HEK293 (cell line): Measurements from ENCODE around the gene FASLG.

ENCODE experiments used
- MZF1 ChIP-seq: fragments of 450-650 bp; formaldehyde crosslinking; IDR thresholded peaks from 2 replicates; pipeline ENCODE4 v1.5.1; 2017; ENCODE audit warnings: missing biosample characterization, missing genetic modification characterization, borderline replicate concordance
- TCF7L2 ChIP-seq: IDR thresholded peaks from 2 replicates; pipeline ENCODE4 v1.6.1; 2011; ENCODE audit warnings: low read depth, mild to moderate bottlenecking, inconsistent platforms, low read length, moderate library complexity, borderline replicate concordance
- ZNF2 ChIP-seq: fragments of 450-650 bp; formaldehyde crosslinking; IDR thresholded peaks from 2 replicates; pipeline ENCODE4 v1.5.1; 2016; ENCODE audit warnings: missing biosample characterization, missing genetic modification characterization
- ZNF24 ChIP-seq: fragments of 450-650 bp; formaldehyde crosslinking; IDR thresholded peaks from 2 replicates; pipeline ENCODE4 v1.5.1; 2016; ENCODE audit warnings: missing biosample characterization, missing genetic modification characterization
- ZNF274 ChIP-seq, 2 experiments: fragments of 200-500 bp in 1 of 2; fragments of 450-650 bp in 1 of 2; sonication (Bioruptor generic) in 1 of 2; formaldehyde crosslinking in 1 of 2; IDR thresholded peaks; 2 replicates each; pipeline versions ENCODE4 v1.5.1 to v1.6.1; 2014 to 2016; ENCODE audit warnings: borderline replicate concordance in 1 of 2, inconsistent platforms in 1 of 2, low read length in 1 of 2, missing biosample characterization in 1 of 2, missing genetic modification characterization in 1 of 2
- TF ChIP-seq, protein P1 (sequence below): fragments of 450-650 bp; formaldehyde crosslinking; IDR thresholded peaks from 2 replicates; pipeline ENCODE4 v1.5.1; 2016; ENCODE audit warnings: missing biosample characterization, missing genetic modification characterization

DNA sequence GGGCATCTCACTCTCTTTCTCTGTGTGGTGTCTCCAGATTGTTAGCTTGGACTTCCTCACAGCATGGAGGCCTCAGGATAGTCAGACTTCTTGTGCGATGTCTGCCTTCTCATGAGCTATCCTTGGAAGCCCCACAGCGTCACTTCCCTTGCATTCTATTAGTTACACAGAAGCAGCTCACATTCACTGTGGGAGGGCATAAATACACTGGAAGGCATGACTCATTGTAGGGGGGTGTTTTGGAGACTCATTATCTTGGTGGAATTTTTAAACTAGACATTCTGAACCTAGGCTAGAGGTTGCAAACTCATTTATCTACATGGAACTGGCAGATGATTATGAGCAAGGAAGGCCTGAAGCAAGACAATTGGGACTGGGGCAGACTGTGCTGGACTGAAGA, 21.4 kb upstream of the FASLG start:
- TF ChIP-seq ZNF24 (tag by site-specific recombination) (no peak), ZNF2 (no peak), TCF7L2 (no peak), MZF1 (tag by site-specific recombination) (no peak), ZNF274 (IDR thresholded peaks at IDR 0.05; ENCODE audit: low read length) (no peak), ZNF274 (tag by site-specific recombination; IDR thresholded peaks at IDR 0.05; ENCODE audit: borderline replicate concordance) (no peak)
- TF ChIP-seq, protein P1, sequence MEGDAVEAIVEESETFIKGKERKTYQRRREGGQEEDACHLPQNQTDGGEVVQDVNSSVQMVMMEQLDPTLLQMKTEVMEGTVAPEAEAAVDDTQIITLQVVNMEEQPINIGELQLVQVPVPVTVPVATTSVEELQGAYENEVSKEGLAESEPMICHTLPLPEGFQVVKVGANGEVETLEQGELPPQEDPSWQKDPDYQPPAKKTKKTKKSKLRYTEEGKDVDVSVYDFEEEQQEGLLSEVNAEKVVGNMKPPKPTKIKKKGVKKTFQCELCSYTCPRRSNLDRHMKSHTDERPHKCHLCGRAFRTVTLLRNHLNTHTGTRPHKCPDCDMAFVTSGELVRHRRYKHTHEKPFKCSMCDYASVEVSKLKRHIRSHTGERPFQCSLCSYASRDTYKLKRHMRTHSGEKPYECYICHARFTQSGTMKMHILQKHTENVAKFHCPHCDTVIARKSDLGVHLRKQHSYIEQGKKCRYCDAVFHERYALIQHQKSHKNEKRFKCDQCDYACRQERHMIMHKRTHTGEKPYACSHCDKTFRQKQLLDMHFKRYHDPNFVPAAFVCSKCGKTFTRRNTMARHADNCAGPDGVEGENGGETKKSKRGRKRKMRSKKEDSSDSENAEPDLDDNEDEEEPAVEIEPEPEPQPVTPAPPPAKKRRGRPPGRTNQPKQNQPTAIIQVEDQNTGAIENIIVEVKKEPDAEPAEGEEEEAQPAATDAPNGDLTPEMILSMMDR, result no peak
